IMR-90 (cell line): ENCODE results near the gene SNED1. TPM values are rescaled to one million over a fixed set of nuclear protein-coding genes. Genes with fewer than 3 reads are reported as not detected.

Experiments used
- ATAC-seq: fragments of 200-7000 bp; cut with Tn5 transposase; 2 replicates; pipeline ENCODE4 v1.9.1; 2020; ENCODE audit warnings: low read depth, mild to moderate bottlenecking, moderate library complexity
- BruUV-seq: library from RNA; stranded (reverse); fragments of 400-500 nt; replicated peaks from 2 replicates; lab custom pipeline; 2021; lab: Mats Ljungman, UMichigan
- CTCF ChIA-PET: fragments of 300-600 bp; formaldehyde crosslinking; extraction: SDS; loops from one replicate; lab custom pipeline; 2021; ENCODE audit warnings: antibody characterized with exemption; lab: Yijun Ruan, JAX
- POLR2A ChIA-PET: fragments of 300-600 bp; sonication (Branson Sonifier 250); formaldehyde crosslinking; loops from one replicate; lab custom pipeline; 2022; ENCODE audit warnings: antibody characterized with exemption; ENCODE audit not compliant: unreplicated experiment; lab: Charles Lee
- DNase-seq: peaks from one replicate; pipeline ENCODE4 v3.0.0; 2013
- H2AFZ ChIP-seq: replicated peaks from 2 replicates; pipeline ENCODE3; 2013; ENCODE audit warnings: low read length, mild to moderate bottlenecking; ENCODE audit not compliant: poor library complexity
- H2AK5ac ChIP-seq: 2 replicates; pipeline ENCODE4 v1.6.1; 2013; ENCODE audit warnings: low read depth, low read length, inconsistent platforms
- H2AK9ac ChIP-seq: replicated peaks from 2 replicates; pipeline ENCODE3; 2013; ENCODE audit warnings: mild to moderate bottlenecking, low read depth, low read length, moderate library complexity; ENCODE audit not compliant: poor library complexity
- H2BK120ac ChIP-seq: 2 replicates; pipeline ENCODE4 v1.6.1; 2013; ENCODE audit warnings: low read depth, low read length, inconsistent platforms
- H2BK15ac ChIP-seq: 3 replicates; pipeline ENCODE4 v1.6.1; 2013; ENCODE audit warnings: low read depth, low read length, inconsistent platforms
- H2BK20ac ChIP-seq: 2 replicates; pipeline ENCODE4 v1.6.1; 2013; ENCODE audit warnings: low read depth, mild to moderate bottlenecking, inconsistent platforms, low read length, moderate library complexity
- H2BK5ac ChIP-seq: 2 replicates; pipeline ENCODE4 v1.6.1; 2013; ENCODE audit warnings: mild to moderate bottlenecking, low read depth, low read length, inconsistent platforms; ENCODE audit not compliant: poor library complexity, severe bottlenecking
- H3K14ac ChIP-seq: replicated peaks from 2 replicates; pipeline ENCODE4 v1.6.1; 2013; ENCODE audit warnings: low read depth, low read length, inconsistent platforms
- H3K18ac ChIP-seq: 2 replicates; pipeline ENCODE4 v1.6.1; 2013; ENCODE audit warnings: low read depth, low read length, control low read depth
- H3K23ac ChIP-seq: 2 replicates; pipeline ENCODE4 v1.6.1; 2013; ENCODE audit warnings: low read depth, low read length, inconsistent platforms
- H3K27ac ChIP-seq: 2 replicates; pipeline ENCODE4 v1.5.1; 2013; ENCODE audit warnings: mild to moderate bottlenecking, control low read depth, low read length; ENCODE audit not compliant: insufficient read depth
- H3K27me3 ChIP-seq: 2 replicates; pipeline ENCODE4 v1.6.1; 2013; ENCODE audit warnings: low read length; ENCODE audit not compliant: control insufficient read depth, insufficient read depth
- H3K36me3 ChIP-seq: 2 replicates; pipeline ENCODE4 v1.6.1; 2013; ENCODE audit warnings: low read length, mixed read lengths; ENCODE audit not compliant: control insufficient read depth, insufficient read depth
- H3K4ac ChIP-seq: 2 replicates; pipeline ENCODE4 v1.6.1; 2013; ENCODE audit warnings: low read depth, low read length, inconsistent platforms
- H3K4me1 ChIP-seq: 2 replicates; pipeline ENCODE4 v1.6.1; 2013; ENCODE audit warnings: low read length, mixed read lengths; ENCODE audit not compliant: control insufficient read depth, insufficient read depth
- H3K4me2 ChIP-seq: 2 replicates; pipeline ENCODE4 v1.6.1; 2013; ENCODE audit warnings: low read depth, mild to moderate bottlenecking, control low read depth, low read length, moderate library complexity
- H3K4me3 ChIP-seq: 2 replicates; pipeline ENCODE4 v1.5.1; 2013; ENCODE audit warnings: low read depth, mild to moderate bottlenecking, control low read depth, low read length, moderate library complexity; ENCODE audit not compliant: insufficient read depth
- H3K56ac ChIP-seq: 2 replicates; pipeline ENCODE4 v1.6.1; 2013; ENCODE audit warnings: low read length, inconsistent platforms; ENCODE audit not compliant: insufficient read depth; ENCODE audit errors: extremely low read depth
- H3K79me1 ChIP-seq, 2 experiments: 2 replicates each; pipeline ENCODE4 v1.6.1; 2013; ENCODE audit warnings: low read length in 2 of 2, inconsistent platforms in 1 of 2, low read depth in 1 of 2
- H3K9ac ChIP-seq: 2 replicates; pipeline ENCODE4 v1.6.1; 2013; ENCODE audit warnings: low read depth, low read length, control low read depth
- H3K9me1 ChIP-seq: 2 replicates; pipeline ENCODE4 v1.6.1; 2013; ENCODE audit warnings: low read length, inconsistent platforms; ENCODE audit not compliant: insufficient read depth
- H3K9me3 ChIP-seq: 2 replicates; pipeline ENCODE4 v1.6.1; 2013; ENCODE audit warnings: low read length; ENCODE audit not compliant: control insufficient read depth, insufficient read depth
- H4K20me1 ChIP-seq: 2 replicates; pipeline ENCODE4 v1.6.1; 2013; ENCODE audit warnings: low read length, inconsistent platforms; ENCODE audit not compliant: insufficient read depth
- H4K5ac ChIP-seq: 2 replicates; pipeline ENCODE4 v1.6.1; 2013; ENCODE audit warnings: mild to moderate bottlenecking, low read depth, low read length, control low read depth
- H4K8ac ChIP-seq, 2 experiments: 2 replicates each; pipeline ENCODE4 v1.6.1; 2013; ENCODE audit warnings: low read depth in 2 of 2, low read length in 2 of 2, control low read depth in 1 of 2, inconsistent platforms in 1 of 2
- H4K91ac ChIP-seq: 2 replicates; pipeline ENCODE4 v1.6.1; 2013; ENCODE audit warnings: low read depth, low read length, inconsistent platforms; ENCODE audit not compliant: insufficient read depth
- BHLHE40 ChIP-seq: fragments of 150-350 bp; IDR thresholded peaks from 2 replicates; pipeline ENCODE4 v1.6.1; 2016; ENCODE audit warnings: mild to moderate bottlenecking, low read depth, low read length
- CEBPB ChIP-seq: IDR thresholded peaks from 2 replicates; pipeline ENCODE4 v1.6.1; 2012; ENCODE audit warnings: low read depth, low read length, improper control_type of control experiment
- CHD1 ChIP-seq: IDR thresholded peaks from 2 replicates; pipeline ENCODE4 v1.6.1; 2012; ENCODE audit warnings: low read depth, low read length, improper control_type of control experiment
- FOS ChIP-seq: fragments of 150-350 bp; IDR thresholded peaks from 2 replicates; pipeline ENCODE4 v1.6.1; 2016; ENCODE audit warnings: low read depth, low read length
- MAFK ChIP-seq: IDR thresholded peaks from 2 replicates; pipeline ENCODE4 v1.6.1; 2012; ENCODE audit warnings: low read depth, low read length, improper control_type of control experiment
- MAZ ChIP-seq: IDR thresholded peaks from 2 replicates; pipeline ENCODE4 v1.6.1; 2012; ENCODE audit warnings: low read depth, mild to moderate bottlenecking, low read length, improper control_type of control experiment, moderate library complexity, borderline replicate concordance
- MXI1 ChIP-seq: IDR thresholded peaks from 2 replicates; pipeline ENCODE4 v1.6.1; 2012; ENCODE audit warnings: low read depth, mild to moderate bottlenecking, low read length, moderate library complexity, borderline replicate concordance
- NFE2L2 ChIP-seq: fragments of 150-350 bp; IDR thresholded peaks from 2 replicates; pipeline ENCODE4 v1.6.1; 2016; ENCODE audit warnings: low read depth, mild to moderate bottlenecking, low read length
- POLR2A ChIP-seq: IDR thresholded peaks from 2 replicates; pipeline ENCODE4 v1.6.1; 2012; ENCODE audit warnings: mild to moderate bottlenecking, low read depth, low read length
- RAD21 ChIP-seq: IDR thresholded peaks from 2 replicates; pipeline ENCODE4 v1.6.1; 2012; ENCODE audit warnings: low read length, improper control_type of control experiment
- RCOR1 ChIP-seq: IDR thresholded peaks from 2 replicates; pipeline ENCODE4 v1.6.1; 2012; ENCODE audit warnings: mild to moderate bottlenecking, low read length, improper control_type of control experiment; ENCODE audit not compliant: insufficient replicate concordance
- RFX5 ChIP-seq: IDR thresholded peaks from 2 replicates; pipeline ENCODE4 v1.8.0; 2012; ENCODE audit warnings: low read depth, mild to moderate bottlenecking, low read length, moderate library complexity
- SMC3 ChIP-seq: fragments of 150-350 bp; IDR thresholded peaks from 2 replicates; pipeline ENCODE4 v1.6.1; 2016; ENCODE audit warnings: low read depth, mild to moderate bottlenecking, antibody characterized with exemption, low read length, moderate library complexity
- USF2 ChIP-seq: fragments of 150-350 bp; IDR thresholded peaks from 2 replicates; pipeline ENCODE4 v1.6.1; 2017; ENCODE audit warnings: mild to moderate bottlenecking, antibody characterized with exemption, low read length, low read depth
- whole genome bisulfite sequencing, 2 experiments: methylation state at CpG; one replicate each; pipeline versions ENCODE4 v1.1.5 to v1.1.7; 2013; ENCODE audit warnings: missing lambda C conversion rate in 2 of 2; ENCODE audit not compliant: insufficient read length in 1 of 2; ENCODE audit errors: extremely low coverage in 2 of 2; 5-methylcytosine and 5-hydroxymethylcytosine counted together
- dilution Hi-C: fragments of 300-500 bp; cut with HindIII; formaldehyde crosslinking; loops from one replicate; pipeline ENCODE4 v1.14.3; 2018; ENCODE audit warnings: low sequenced_read_pairs; ENCODE audit not compliant: unreplicated experiment
- in situ Hi-C: fragments of 300-500 bp; cut with MboI; formaldehyde crosslinking; loops from 3 replicates; pipeline ENCODE4 v1.14.3; 2019; ENCODE audit warnings: low sequenced_read_pairs, inconsistent platforms, mixed read lengths
- intact Hi-C: fragments of 100-400 bp; cut with micrococcal nuclease; formaldehyde crosslinking; loops from 2 replicates; pipeline ENCODE4 v1.10.0; 2022
- polyA plus RNA-seq, 3 experiments: library from polyadenylated mRNA; depleted of rRNA; stranded (reverse); fragments of >200 nt; gene quantifications; 2 replicates each; pipeline ENCODE4 v1.2.3, GENCODE V29; 2012; ENCODE audit warnings: low replicate concordance in 1 of 3
- total RNA-seq: library from RNA; depleted of rRNA; stranded (reverse); fragments of >200 nt; gene quantifications from 2 replicates; pipeline ENCODE4 v1.2.3, GENCODE V29; 2012
- TF ChIP-seq, protein P1 (sequence below): fragments of 150-350 bp; IDR thresholded peaks from 2 replicates; pipeline ENCODE4 v1.6.1; 2016; ENCODE audit warnings: low read depth, mild to moderate bottlenecking, low read length, moderate library complexity, borderline replicate concordance
- TF ChIP-seq, protein P2 (sequence below): conservative IDR thresholded peaks from 2 replicates; pipeline ENCODE4 v1.5.1; 2012; ENCODE audit warnings: mild to moderate bottlenecking, low read depth, low read length, improper control_type of control experiment

Gene SNED1
- total and polyA plus RNA-seq, 2 of the 4 experiments (the other 2 are of a cell fraction) = 1.1 to 3.4 TPM

GRCh38 chr2:241110089-241110606 lies 111.7 kb downstream of the SNED1 start:
- no peak overlapping the region for H3K4ac ChIP-seq
- H3K9me3 ChIP-seq = no peaks in the 10 kb centered on the region
- H2AK9ac ChIP-seq = peak overlapping the region; percentile 42
- H3K9me1 ChIP-seq = peaks cover 4% of the 10 kb centered on the region; the same call in 1 of the 2 replicates
- H3K27ac ChIP-seq = no peak overlapping the region
- H3K4me1 ChIP-seq = no peaks in the 10 kb centered on the region
- no TSS peak for BruUV-seq
- H2BK5ac ChIP-seq = no peak overlapping the region
- 0 out of 2 replicates have a peak, but pooled peaks cover 2% of the 10 kb centered on the region for H3K36me3 ChIP-seq
- H2AFZ ChIP-seq = no peak overlapping the region
- no peak overlapping the region for H4K91ac ChIP-seq
- no peak overlapping the region for H3K9ac ChIP-seq
- no peak overlapping the region for H3K18ac ChIP-seq
- intact Hi-C loops = no loop called here
- no peak overlapping the region for H3K4me3 ChIP-seq
- dilution Hi-C loops = no loop called here
- H3K14ac ChIP-seq = no peak overlapping the region
- no peak overlapping the region for H4K5ac ChIP-seq
- CTCF ChIA-PET = no interaction called here
- no peak overlapping the region for H2AK5ac ChIP-seq
- no peak overlapping the region for H2BK120ac ChIP-seq
- DNase-seq (no peak), ATAC-seq (no peak)
- POLR2A ChIA-PET = no interaction called here
- no peaks in the 10 kb centered on the region for H4K20me1 ChIP-seq
- no peak overlapping the region for H2BK20ac ChIP-seq
- H2BK15ac ChIP-seq = no peak overlapping the region
- TF ChIP-seq, protein P1, sequence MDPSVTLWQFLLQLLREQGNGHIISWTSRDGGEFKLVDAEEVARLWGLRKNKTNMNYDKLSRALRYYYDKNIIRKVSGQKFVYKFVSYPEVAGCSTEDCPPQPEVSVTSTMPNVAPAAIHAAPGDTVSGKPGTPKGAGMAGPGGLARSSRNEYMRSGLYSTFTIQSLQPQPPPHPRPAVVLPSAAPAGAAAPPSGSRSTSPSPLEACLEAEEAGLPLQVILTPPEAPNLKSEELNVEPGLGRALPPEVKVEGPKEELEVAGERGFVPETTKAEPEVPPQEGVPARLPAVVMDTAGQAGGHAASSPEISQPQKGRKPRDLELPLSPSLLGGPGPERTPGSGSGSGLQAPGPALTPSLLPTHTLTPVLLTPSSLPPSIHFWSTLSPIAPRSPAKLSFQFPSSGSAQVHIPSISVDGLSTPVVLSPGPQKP = no peak
- TF ChIP-seq MXI1 (no peak), CEBPB (no peak), NFE2L2 (no peak), RFX5 (no peak), MAFK (no peak), USF2 (no peak), MAZ (no peak), CHD1 (no peak), POLR2A (no peak), RAD21 (no peak), BHLHE40 (no peak), RCOR1 (no peak), FOS (no peak), SMC3 (no peak)
- TF ChIP-seq, protein P2, sequence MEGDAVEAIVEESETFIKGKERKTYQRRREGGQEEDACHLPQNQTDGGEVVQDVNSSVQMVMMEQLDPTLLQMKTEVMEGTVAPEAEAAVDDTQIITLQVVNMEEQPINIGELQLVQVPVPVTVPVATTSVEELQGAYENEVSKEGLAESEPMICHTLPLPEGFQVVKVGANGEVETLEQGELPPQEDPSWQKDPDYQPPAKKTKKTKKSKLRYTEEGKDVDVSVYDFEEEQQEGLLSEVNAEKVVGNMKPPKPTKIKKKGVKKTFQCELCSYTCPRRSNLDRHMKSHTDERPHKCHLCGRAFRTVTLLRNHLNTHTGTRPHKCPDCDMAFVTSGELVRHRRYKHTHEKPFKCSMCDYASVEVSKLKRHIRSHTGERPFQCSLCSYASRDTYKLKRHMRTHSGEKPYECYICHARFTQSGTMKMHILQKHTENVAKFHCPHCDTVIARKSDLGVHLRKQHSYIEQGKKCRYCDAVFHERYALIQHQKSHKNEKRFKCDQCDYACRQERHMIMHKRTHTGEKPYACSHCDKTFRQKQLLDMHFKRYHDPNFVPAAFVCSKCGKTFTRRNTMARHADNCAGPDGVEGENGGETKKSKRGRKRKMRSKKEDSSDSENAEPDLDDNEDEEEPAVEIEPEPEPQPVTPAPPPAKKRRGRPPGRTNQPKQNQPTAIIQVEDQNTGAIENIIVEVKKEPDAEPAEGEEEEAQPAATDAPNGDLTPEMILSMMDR = no peak
- no peak overlapping the region for H3K23ac ChIP-seq
- H4K8ac ChIP-seq = no peak overlapping the region
- in situ Hi-C loops = no loop called here
- no peaks in the 10 kb centered on the region for H3K27me3 ChIP-seq
- H3K79me1 ChIP-seq = no peaks in the 10 kb centered on the region
- 90% methylated on average over 2 of the region's 9 CpGs; no CpG with 5 or more reads in 1 of the 2 experiments for WGBS, 2 experiments
- no peak overlapping the region for H3K4me2 ChIP-seq
- no peak overlapping the region for H3K56ac ChIP-seq
